Activated naive CD4-positive, alpha-beta T cell treated with anti-CD3 and anti-CD28 coated beads, Interleukin-2, amount 50 U/mL, for 24 hours (primary cell): Measurements from ENCODE around the gene MPI.
"Not testable (repeated sequence)": the region's sequence is repeated elsewhere in the genome, so short reads cannot be mapped to it uniquely, and the experiment has no call there.

ENCODE experiments used
- H3K27ac Mint-ChIP-seq: one replicate; pipeline ENCODE4 v1.8.0; 2021; ENCODE audit warnings: mild to moderate bottlenecking, mixed read lengths
- H3K27me3 Mint-ChIP-seq: one replicate; pipeline ENCODE4 v1.8.0; 2021; ENCODE audit warnings: mixed read lengths
- H3K36me3 Mint-ChIP-seq: one replicate; pipeline ENCODE4 v1.8.0; 2021; ENCODE audit warnings: mixed read lengths
- H3K4me1 Mint-ChIP-seq: one replicate; pipeline ENCODE4 v1.8.0; 2021; ENCODE audit warnings: mixed read lengths
- H3K4me3 Mint-ChIP-seq: one replicate; pipeline ENCODE4 v1.8.0; 2021; ENCODE audit warnings: mild to moderate bottlenecking, mixed read lengths
- H3K9me3 Mint-ChIP-seq: one replicate; pipeline ENCODE4 v1.8.0; 2021; ENCODE audit warnings: mixed read lengths

The MPI gene

DNA sequence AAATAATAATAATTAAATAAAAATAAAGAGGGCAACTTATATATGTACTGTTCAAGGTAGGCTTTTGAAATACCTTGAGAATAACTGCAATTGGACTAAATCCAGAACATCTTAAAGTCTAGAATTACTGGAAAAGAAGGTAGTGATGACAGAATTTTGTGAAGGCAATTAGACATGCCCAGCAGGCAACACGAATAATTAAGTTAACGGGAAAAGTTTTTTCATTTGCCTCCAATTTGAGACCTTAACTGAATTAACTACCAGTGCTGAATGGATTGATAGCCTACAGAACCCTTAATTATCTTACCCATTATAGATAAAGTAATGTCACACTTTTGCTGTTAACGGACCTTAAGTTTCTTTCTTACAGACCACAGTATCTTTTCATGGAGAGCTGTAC, 34.7 kb downstream of the MPI start:
- Mint-ChIP-seq H3K36me3 (peaks cover 8% of the 10 kb centered on the region), H3K27me3 (no peaks in the 10 kb centered on the region), H3K4me1 (no peaks in the 10 kb centered on the region), H3K9me3 (no peaks in the 10 kb centered on the region), H3K27ac (no peak overlapping the region), H3K4me3 (no peak overlapping the region)

DNA sequence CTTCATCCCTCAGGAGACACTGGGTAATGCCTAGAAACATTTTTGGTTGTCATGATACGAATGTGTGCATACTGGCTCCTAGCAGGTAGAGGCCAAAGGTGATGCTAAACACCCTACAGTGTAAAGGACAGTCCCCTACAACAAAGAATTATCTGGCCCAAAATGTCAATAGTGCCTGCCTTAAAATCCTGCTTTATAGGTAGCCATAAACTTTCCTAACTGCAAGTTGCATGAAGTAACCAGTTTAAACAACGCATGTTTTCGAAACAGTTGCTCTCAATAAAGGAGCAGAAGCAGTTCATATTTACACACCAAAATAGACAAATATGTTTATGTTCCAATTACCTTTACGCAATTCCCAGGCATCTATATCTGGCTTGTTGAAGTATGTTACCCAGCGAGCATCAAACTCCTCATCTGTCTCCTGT, 38.9 kb downstream of the MPI start:
- H3K9me3 Mint-ChIP-seq = no peaks in the 10 kb centered on the region
- H3K4me1 Mint-ChIP-seq = peaks cover 14% of the 10 kb centered on the region
- H3K27me3 Mint-ChIP-seq = no peaks in the 10 kb centered on the region
- peaks cover 2% of the 10 kb centered on the region for H3K36me3 Mint-ChIP-seq
- H3K4me3 Mint-ChIP-seq = no peak overlapping the region
- no peak overlapping the region for H3K27ac Mint-ChIP-seq

GRCh38 chr15:74933573-74933972, 43.7 kb downstream of the MPI start:
- peaks cover 2% of the 10 kb centered on the region for H3K36me3 Mint-ChIP-seq
- peaks cover 41% of the 10 kb centered on the region for H3K4me1 Mint-ChIP-seq
- H3K9me3 Mint-ChIP-seq = no peaks in the 10 kb centered on the region
- peak overlapping the region; percentile 15 for H3K4me3 Mint-ChIP-seq
- H3K27me3 Mint-ChIP-seq = no peaks in the 10 kb centered on the region
- H3K27ac Mint-ChIP-seq = no peak overlapping the region

DNA sequence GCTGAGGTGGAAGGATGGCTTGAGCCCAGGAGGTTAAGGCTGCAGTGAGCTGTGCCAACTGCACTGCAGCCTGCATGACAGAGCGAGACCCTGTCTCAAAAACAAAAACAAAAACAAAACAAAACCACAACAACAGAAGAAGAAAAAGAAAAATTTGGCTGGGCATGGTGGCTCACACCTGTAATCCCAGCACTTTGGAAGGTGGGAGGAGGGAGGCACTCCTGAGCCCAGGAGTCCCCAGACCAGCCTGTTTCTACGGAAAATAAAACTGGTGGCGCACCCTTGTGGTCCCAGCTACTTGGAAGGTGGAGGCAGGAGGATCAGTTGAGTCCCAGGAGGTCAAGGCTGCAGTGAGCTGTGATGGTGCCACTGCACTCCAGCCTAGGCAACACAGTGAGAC, 45.4 kb downstream of the MPI start:
- H3K27ac Mint-ChIP-seq, H3K9me3 Mint-ChIP-seq, H3K36me3 Mint-ChIP-seq, H3K27me3 Mint-ChIP-seq: not testable (repeated sequence)
- Mint-ChIP-seq H3K4me1 (peaks cover 41% of the 10 kb centered on the region), H3K4me3 (peak overlapping the region; percentile 76)

- Mint-ChIP-seq H3K27me3 (no peaks in the 10 kb centered on the region), H3K9me3 (no peaks in the 10 kb centered on the region), H3K27ac (peak overlapping the region; percentile 68), H3K4me3 (peak overlapping the region; percentile 96), H3K36me3 (peaks cover 2% of the 10 kb centered on the region), H3K4me1 (peaks cover 36% of the 10 kb centered on the region)
Observed at GRCh38 chr15:74937272-74937589, 47.4 kb downstream of the MPI start.

- H3K9me3 Mint-ChIP-seq = no peaks in the 10 kb centered on the region
- peak within 1 kb of the TSS; percentile 88 for H3K27ac Mint-ChIP-seq
- no peaks in the 10 kb centered on the region for H3K27me3 Mint-ChIP-seq
- peaks cover 2% of the 10 kb centered on the region for H3K36me3 Mint-ChIP-seq
- H3K4me1 Mint-ChIP-seq = peaks cover 33% of the 10 kb centered on the region
- H3K4me3 Mint-ChIP-seq = peak within 1 kb of the TSS; percentile 96
Observed at GRCh38 chr15:74937590-74938371, 47.9 kb downstream of the MPI start, which contains the start of gene COX5A. TSS of gene COX5A (minus strand) at chr15:74938073. CDS start at chr15:74938014, 59 bp downstream.

GRCh38 chr15:74950078-74950908, 60.5 kb downstream of the MPI start:
- H3K27me3 Mint-ChIP-seq = no peaks in the 10 kb centered on the region
- H3K4me1 Mint-ChIP-seq = peaks cover 11% of the 10 kb centered on the region
- H3K27ac Mint-ChIP-seq = no peak overlapping the region
- no peak overlapping the region for H3K4me3 Mint-ChIP-seq
- H3K9me3 Mint-ChIP-seq = no peaks in the 10 kb centered on the region
- no peaks in the 10 kb centered on the region for H3K36me3 Mint-ChIP-seq

DNA sequence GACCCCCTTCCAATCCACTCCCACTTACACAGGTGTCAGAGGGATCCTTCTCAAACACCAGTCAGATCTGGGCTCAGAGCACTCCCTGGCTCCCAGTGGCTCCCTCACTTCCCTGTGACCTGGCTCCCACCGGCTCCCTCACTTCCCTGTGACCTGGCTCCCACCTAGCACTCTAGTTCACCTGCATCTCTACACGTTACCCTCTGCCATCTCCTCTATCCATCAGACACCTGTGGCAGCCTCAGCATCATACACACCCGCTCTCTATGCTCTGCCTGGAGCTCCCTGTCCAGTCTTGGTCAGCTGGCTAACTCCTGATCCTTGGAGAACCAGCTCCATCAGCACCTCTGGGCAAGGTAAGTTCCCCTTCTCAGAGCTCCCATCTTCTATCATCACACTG, 61.2 kb downstream of the MPI start:
- Mint-ChIP-seq H3K36me3 (no peaks in the 10 kb centered on the region), H3K27ac (no peak overlapping the region), H3K9me3 (no peaks in the 10 kb centered on the region), H3K27me3 (no peaks in the 10 kb centered on the region), H3K4me3 (no peak overlapping the region), H3K4me1 (peaks cover 17% of the 10 kb centered on the region)
